ENCODE results near the gene POLR1A.

DNA sequence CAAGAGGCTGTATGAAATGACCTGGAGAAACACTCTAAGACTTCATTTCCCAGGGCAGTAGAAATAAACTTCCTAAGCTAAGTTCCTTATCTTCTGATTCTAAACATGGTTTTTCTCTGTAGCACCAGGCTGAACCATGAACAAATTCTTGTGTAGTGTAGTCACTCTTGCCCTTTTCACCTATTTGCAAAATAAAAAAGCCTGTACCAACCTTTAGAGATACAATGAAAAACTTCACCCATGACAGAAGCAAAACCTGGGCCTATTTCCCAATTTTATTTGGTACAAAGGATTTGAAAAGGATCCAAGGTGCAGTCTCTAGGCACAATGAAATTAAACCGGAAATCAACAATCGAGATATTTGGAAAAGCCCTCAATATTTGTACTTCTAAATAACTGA, 43.6 kb downstream of the POLR1A start:
- TF ChIP-seq ZNF180 (CRISPR knock-in tag; IDR thresholded peaks at IDR 0.05; ENCODE audit: borderline replicate concordance, low read depth) (no peak), TGIF2 (CRISPR knock-in tag; IDR thresholded peaks at IDR 0.05) (no peak), POLR2AphosphoS5 (IDR thresholded peaks at IDR 0.05; ENCODE audit: low read depth, low read length) (no peak), ZNF10 (CRISPR knock-in tag; IDR thresholded peaks at IDR 0.05; ENCODE audit: borderline replicate concordance, low read depth) (no peak)
- TF ChIP-seq, protein P1, sequence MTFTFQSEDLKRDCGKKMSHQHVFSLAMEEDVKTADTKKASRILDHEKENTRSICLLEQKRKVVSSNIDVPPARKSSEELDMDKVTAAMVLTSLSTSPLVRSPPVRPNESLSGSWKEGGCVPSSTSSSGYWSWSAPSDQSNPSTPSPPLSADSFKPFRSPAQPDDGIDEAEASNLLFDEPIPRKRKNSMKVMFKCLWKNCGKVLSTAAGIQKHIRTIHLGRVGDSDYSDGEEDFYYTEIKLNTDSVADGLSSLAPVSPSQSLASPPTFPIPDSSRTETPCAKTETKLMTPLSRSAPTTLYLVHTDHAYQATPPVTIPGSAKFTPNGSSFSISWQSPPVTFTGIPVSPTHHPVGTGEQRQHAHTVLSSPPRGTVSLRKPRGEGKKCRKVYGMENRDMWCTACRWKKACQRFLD (CRISPR knock-in tag; IDR thresholded peaks at IDR 0.05; ENCODE audit: borderline replicate concordance): no peak
- TF ChIP-seq, protein P2, sequence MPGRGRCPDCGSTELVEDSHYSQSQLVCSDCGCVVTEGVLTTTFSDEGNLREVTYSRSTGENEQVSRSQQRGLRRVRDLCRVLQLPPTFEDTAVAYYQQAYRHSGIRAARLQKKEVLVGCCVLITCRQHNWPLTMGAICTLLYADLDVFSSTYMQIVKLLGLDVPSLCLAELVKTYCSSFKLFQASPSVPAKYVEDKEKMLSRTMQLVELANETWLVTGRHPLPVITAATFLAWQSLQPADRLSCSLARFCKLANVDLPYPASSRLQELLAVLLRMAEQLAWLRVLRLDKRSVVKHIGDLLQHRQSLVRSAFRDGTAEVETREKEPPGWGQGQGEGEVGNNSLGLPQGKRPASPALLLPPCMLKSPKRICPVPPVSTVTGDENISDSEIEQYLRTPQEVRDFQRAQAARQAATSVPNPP (CRISPR knock-in tag; IDR thresholded peaks at IDR 0.05): no peak
